Measurements from ENCODE around the gene SNRPE.

SNRPE gene

DNA sequence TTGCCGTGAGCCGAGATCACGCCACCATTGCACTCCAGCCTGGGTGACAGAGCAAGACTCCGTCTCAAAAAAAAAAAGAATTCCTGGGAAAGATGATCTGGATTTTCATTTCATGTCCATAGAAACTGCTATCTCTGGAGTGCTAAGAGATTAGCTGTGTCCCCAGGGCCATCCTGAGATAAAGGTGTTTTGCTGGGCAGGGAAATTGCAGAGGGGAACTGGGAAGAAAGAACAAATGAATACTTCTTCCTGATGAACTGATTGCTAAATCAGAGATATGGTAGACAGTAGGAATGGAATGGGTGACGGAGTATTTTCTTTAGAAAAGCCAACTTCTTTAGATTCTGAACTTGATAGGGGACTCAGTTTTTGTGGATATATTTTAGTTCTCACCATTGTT, 19.2 kb downstream of the SNRPE start:
- DNase-seq (ENCODE audit: low read depth), result no peak

DNA sequence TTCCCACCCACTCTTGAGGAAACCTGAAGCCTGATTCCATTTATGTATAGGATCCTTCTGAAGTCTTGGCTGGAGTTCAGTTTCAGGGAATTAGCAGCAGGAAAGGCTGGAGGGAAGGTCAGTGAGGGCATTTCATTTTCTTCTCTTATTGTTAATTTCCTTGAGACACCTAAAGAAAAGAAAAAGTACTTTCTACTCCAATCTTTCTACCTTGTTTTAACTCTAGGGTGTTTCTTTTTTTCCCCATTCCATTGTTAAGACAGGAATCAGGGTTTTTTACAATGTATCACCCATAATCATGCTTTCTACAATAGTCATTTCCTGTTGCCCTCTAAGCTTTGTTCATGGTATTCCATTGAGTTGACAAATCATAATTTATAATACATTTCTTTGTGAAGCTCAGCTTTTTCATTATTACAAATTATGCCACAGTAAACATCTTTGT, 27.4 kb downstream of the SNRPE start:
- DNase-seq (ENCODE audit: low read depth), result no peak

DNA sequence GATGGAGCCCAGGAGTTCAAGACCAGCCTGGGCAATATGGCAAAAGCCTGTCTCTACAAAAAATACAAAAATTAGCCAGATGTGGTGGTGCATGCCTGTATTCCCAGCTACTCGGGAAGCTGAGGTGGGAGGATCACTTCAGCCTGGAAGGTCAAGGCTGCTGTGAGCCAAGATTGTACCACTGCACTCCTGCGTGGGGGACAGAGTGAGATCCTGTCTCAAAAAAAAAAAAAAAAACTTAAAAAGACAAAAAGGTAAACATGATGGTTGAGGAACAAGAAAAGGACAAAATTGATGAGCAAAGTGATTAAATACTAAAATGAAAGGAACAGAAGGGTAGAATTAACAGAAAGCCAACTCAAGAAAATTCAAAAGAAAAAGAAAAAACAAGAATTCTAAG, 30.6 kb downstream of the SNRPE start:
- DNase-seq (ENCODE audit: low read depth), result no peak

DNA sequence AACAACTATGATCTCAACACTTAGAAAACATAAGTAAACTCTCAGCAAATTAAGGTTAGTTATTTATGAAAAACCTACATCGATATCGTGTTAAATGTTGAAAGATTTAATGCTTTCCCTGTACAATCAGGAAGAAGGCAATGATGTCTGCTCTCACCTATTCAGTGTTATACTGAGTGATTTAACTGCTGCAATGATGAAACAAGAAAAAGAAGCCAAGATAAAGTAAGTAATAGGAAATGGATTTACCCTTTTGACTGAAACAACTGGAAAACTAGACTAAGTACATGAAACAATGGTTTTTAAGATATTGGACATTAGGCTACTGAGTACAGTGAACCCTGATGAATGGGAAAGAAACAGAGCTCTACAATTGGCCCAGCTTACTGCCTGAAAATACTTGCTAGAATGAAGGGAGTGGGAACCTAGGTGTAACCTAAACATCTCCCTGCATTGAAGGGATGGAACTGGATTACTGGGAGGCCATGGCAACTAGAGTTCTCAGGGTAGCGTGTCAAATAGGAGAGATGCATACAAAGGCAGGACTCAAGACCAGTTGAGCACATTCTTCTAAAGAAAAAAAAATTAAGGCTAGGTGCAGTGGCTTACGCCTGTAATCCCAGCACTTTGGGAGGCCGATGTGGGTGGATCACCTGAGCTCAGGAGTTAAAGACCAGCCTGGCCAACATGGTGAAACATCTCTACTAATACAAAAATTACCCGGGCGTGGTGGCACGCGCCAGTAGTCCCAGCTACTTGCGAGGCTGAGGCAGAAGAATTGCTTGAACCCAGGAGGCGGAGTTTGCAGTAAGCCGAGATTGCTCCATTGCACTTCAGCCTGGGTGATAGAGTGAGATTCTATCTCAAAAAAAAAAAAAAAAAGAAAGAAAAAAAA, 37.3 kb downstream of the SNRPE start:
- no peak for DNase-seq (ENCODE audit: low read depth)

DNA sequence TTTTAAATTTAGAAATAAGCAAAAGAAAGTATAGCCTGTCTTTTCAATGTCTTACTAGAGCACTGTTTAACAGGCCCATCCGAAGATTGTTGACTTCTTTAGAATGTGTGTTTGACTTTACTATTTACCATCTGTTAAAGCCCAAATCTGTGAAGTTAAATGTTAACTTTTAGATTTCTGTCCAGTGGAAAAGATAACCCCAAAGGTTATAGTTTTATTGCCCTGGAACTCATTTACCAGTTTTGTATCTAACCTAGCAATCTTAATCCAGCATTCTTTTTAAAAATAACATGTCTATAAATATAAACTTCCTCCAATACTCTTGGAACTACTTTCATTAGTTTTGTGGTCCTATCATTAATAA, 37.9 kb downstream of the SNRPE start:
- DNase-seq (ENCODE audit: low read depth), result no peak

DNA sequence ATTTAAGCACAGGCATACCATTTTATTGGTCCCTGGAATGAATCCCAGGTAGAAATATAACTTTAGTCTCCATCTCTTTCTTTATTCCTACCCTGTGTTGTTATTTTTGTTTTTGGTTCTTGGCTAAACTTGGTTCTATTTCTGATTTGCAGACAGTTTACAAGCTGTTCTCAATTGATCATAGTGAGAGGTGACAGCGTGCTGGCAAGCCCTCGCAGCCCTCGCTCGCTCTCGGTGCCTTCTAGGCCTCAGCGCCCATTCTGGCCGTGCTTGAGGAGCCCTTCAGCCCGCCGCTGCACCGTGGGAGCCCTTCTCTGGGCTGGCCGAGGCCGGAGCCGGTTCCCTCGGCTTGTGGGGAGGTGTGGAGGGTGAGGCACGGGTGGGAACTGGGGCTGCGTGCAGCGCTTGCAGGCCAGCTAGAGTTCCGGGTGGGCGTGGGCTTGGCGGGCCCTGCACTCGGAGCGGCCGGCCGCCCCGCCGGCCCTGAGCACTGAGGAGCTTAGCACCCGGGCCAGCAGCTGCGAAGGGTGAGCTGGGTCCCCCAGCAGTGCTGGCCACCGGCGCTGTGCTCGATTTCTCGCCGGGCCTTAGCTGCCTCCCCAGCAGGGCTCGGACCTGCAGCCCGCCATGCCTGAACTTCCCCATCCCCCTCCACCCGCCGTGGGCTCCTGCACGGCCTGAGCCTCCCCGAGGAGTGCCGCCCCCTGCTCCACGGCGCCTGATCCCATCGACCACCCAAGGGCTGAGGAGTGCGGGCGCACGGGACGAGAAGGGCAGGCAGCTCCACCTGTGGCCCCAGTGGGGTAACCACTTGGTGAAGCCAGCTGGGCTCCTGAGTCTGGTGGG, 38.7 kb downstream of the SNRPE start:
- no peak for DNase-seq (ENCODE audit: low read depth)

DNA sequence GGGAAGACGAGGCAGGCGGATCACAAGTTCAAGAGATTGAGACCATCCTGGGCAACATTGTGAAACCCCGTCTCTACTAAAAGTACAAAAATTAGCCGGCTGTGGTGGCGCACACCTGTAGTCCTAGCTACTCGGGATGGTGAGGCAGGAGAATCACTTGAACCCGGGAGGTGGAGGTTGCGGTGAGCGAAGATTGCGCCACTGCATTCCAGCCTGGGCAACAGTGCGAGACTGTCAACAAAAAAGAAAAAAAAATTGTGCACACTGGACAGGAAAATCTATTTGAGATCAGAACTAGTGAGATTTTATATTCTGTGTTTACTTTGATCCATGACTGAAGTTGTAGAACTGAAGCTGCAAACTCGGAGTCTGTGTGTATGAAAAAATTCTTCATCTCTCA, 40.2 kb downstream of the SNRPE start:
- DNase-seq (ENCODE audit: low read depth), result no peak

DNA sequence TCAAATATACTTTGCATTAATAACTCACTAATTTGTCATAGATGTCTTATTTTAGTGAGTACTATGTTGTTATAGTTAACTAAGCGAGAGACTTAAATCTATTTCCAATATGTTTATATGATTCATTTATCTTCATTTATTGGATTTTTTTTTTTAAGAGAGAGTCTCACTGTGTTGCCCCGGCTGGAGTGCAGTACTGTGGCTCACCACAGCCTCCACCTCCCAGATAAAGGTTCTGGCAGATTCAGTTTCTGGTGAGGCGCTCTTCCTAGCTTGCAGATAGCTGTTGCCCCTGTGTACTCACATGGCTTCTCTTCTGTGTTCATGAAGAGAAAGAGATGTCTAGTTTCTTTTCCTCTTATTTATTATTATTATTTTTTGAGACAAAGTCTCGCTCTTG, 43.9 kb downstream of the SNRPE start:
- no peak for DNase-seq (ENCODE audit: low read depth)

DNA sequence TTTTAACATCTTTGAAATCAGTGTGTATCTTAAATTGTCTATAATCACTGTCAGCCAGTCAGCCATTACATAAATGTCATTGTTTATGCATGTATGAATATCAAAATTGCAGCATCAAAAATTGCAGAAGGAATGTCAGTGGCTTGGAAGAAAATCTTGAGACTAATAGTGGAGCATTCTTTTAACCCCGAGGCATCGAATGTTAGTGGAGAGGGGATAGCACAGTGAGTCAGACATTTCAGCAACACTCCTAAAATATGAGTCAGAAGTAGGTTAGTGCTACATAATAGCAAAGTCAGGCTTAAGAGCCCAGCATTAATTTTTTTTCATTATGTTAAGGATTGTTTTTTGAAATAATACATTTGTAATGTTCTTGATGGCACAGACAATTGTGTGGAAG, 45.5 kb downstream of the SNRPE start:
- DNase-seq (ENCODE audit: low read depth), result no peak

DNA sequence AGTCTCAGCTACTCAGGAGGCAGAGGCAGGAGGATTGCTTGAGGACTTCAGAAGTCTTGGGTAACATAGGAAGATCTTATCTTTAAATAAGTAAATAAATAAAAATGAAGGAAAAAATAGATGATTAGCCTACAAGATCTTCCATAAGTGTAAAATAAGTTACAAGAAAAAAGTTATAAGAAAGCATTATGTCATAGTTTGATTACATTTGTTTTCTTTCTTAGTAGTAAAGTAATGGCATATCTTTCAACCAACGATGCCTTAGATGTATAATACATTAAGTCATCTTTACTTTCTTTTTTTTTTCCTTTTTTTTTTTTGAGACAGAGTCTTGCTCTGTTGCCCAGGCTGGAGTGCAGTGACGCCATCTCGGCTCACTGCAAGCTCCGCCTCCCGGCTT, 46.5 kb downstream of the SNRPE start:
- DNase-seq (ENCODE audit: low read depth), result no peak

DNA sequence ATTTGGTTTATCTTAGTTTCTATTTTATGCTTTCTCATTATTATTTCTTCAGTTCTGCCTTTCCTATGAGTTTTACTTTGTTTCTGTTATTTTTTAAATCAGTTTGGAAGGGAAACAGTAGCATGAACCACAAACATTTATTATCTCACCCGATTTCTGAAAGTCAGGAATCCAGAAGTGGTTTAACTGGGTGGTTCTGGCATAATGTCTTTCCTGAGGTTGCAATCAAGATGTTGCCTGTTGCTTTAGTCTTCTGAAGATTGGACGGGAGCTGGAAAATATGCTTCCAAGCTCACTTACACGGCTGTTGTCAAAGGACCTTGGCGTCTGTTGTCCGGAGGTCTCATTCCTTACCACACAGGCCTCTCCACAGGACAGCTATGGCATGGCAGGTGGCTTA, 50.4 kb downstream of the SNRPE start:
- no peak for DNase-seq (ENCODE audit: low read depth)

DNA sequence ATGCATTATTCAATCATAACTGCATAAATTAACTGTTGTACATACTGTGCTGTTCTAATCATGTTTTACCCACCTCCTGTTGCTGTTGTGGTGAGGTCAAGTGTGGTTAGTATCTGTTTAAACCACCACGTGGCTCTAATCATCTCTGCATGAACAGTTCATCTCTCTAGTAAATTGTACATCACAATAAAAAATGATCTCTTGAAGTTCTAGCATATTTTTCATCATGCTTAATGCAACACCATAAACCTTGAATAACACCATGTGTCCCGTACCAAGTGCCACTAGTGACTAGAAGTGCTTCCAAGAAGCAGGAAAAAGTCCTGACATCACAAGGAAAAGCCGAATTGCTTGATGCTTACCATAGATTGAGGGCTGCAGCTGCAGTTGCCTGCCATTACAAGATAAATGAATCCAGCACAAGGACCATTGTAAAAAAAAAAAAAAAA, 51.7 kb downstream of the SNRPE start:
- no peak for DNase-seq (ENCODE audit: low read depth)

DNA sequence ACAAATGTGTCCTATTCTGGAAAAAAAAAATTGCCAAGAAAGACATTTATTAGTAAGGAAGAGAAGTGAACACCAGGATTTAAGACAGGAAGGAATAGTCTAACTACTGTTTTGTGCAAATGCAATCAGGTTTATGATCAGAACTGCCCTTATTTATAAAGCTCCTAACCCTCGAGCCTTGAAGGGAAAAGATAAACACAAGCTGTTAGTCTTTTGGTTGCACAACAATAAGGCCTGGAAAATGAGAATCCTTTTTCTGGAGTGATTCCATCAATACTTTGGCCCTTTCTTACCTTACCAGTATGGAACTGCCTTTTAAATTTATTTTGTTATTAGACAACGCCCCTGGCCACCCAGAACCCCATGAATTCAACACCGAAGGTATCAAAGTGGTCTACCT, 52.9 kb downstream of the SNRPE start:
- no peak for DNase-seq (ENCODE audit: low read depth)

DNA sequence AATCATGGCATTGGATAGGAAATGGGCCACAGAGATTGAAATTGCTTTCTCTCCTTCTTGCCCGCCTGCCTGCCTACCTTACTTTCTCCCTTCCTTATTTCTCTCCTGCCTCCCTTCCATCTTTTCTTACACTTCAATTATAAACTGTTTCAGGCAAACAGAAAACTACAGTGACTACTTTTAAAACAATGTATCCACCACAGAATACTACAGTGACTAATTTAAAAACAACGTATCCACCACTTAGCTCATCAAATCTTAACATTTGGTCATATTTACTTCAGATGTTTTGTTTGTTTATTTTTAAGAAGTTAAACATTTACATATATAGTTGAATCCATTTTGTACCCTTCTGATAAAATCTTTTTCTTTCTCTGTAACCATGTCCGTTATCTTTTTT, 54.4 kb downstream of the SNRPE start:
- no peak for DNase-seq (ENCODE audit: low read depth)

DNA sequence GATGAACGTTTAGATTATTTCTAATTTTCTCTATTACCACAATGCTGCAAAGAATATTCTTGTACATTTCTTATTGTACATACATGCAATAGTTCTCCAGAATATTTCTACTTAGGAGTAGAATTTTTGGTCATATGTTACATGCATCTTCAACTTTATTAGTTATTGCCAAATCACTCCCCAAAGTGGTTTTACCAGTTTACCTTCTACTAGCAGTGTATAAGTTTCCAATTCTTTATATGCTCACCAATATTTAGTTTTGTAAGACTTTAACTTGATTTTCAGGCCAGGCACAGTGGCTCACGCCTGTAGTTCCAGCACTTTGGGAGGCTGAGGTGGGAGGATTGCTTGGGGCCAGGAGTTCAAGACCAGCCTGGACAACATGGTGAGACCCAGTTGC, 55.4 kb downstream of the SNRPE start:
- DNase-seq (ENCODE audit: low read depth), result no peak
